Skeletal muscle tissue (tissue), 4 donors: Measurements from ENCODE around the gene CDT1. TPM values are rescaled to one million over a fixed set of nuclear protein-coding genes. Genes with fewer than 3 reads are reported as not detected.

Source experiments
- H3K27ac ChIP-seq: one replicate; pipeline ENCODE4 v1.7.0; 2013; ENCODE audit warnings: mild to moderate bottlenecking, low read depth, low read length, inconsistent platforms
- H3K27me3 ChIP-seq, 3 donors: one replicate each; pipeline ENCODE4 v1.7.0; 2013; ENCODE audit warnings: low read length in 3 of 3; ENCODE audit not compliant: control insufficient read depth in 3 of 3, insufficient read depth in 3 of 3
- H3K36me3 ChIP-seq, 3 donors: one replicate each; pipeline ENCODE4 v1.7.0; 2013; ENCODE audit warnings: low read length in 3 of 3; ENCODE audit not compliant: control insufficient read depth in 3 of 3, insufficient read depth in 3 of 3
- H3K4me1 ChIP-seq, 3 donors: one replicate each; pipeline ENCODE4 v1.7.0; 2013; ENCODE audit warnings: low read length in 3 of 3, mild to moderate bottlenecking in 3 of 3; ENCODE audit not compliant: control insufficient read depth in 3 of 3, insufficient read depth in 3 of 3
- H3K4me3 ChIP-seq, 3 donors: one replicate each; pipeline ENCODE4 v1.7.0; 2013; ENCODE audit warnings: low read length in 3 of 3
- H3K9ac ChIP-seq, 3 donors: one replicate each; pipeline ENCODE4 v1.7.0; 2013; ENCODE audit warnings: low read length in 3 of 3, mild to moderate bottlenecking in 3 of 3, moderate library complexity in 2 of 3, low read depth in 1 of 3
- H3K9me3 ChIP-seq, 3 donors: one replicate each; pipeline ENCODE4 v1.7.0; 2013; ENCODE audit warnings: low read length in 3 of 3; ENCODE audit not compliant: control insufficient read depth in 3 of 3
- total RNA-seq: library from RNA; depleted of rRNA; stranded (reverse); fragments of >200 nt; gene quantifications from one replicate; pipeline ENCODE4 v1.2.3, GENCODE V29; 2014
- donor health status: Osteomylitis.

Gene CDT1
- total RNA-seq, 1 donor from 2014 or later: 6.3 TPM

- Histone ChIP-seq H3K4me3 (no peak overlapping the region), H3K27me3 (peaks cover 0 to 10% (median 6%) of the 10 kb centered on the region in 3 donors), H3K9ac (no peak overlapping the region), H3K4me1 (peaks cover 0 to 8% (median 6%) of the 10 kb centered on the region in 3 donors), H3K9me3 (peaks cover 0 to 8% (median 3%) of the 10 kb centered on the region in 3 donors), H3K36me3 (no peaks in the 10 kb centered on the region), H3K27ac (no peak overlapping the region)
Measured at GRCh38 chr16:88760424-88761142, 43.0 kb upstream of the CDT1 start.

GRCh38 chr16:88761143-88761534, 42.5 kb upstream of the CDT1 start:
- no peak overlapping the region for H3K4me3 ChIP-seq
- H3K9ac ChIP-seq: no peak overlapping the region
- H3K27me3 ChIP-seq: peaks cover 0 to 10% (median 6%) of the 10 kb centered on the region in 3 donors
- H3K9me3 ChIP-seq: peaks cover 0 to 8% (median 3%) of the 10 kb centered on the region in 3 donors
- H3K4me1 ChIP-seq: peaks cover 0 to 8% (median 6%) of the 10 kb centered on the region in 3 donors
- no peaks in the 10 kb centered on the region for H3K36me3 ChIP-seq
- H3K27ac ChIP-seq: no peak overlapping the region

DNA sequence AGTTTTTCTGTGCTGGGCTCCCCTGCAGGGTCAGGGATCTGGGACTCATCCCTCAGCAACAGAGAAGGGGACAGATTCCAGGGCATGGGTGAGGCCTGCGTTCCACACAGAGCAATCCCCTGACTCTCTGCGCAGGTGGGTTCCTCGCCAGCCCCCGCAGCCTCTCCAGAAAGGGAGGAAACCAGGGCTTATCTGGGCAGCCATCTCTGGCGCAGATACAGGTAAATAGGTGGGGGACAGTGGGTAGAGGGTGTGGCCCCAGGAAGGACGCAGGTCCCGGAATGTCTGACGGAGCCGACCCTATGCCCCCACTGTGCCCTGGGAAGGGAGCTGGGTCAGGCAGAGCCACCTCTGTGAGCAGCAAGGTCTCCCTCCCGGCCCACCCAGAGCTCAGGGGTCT, 41.8 kb upstream of the CDT1 start:
- Histone ChIP-seq H3K4me1 (peaks cover 0 to 8% (median 6%) of the 10 kb centered on the region in 3 donors), H3K9ac (no peak overlapping the region), H3K27ac (no peak overlapping the region)

DNA sequence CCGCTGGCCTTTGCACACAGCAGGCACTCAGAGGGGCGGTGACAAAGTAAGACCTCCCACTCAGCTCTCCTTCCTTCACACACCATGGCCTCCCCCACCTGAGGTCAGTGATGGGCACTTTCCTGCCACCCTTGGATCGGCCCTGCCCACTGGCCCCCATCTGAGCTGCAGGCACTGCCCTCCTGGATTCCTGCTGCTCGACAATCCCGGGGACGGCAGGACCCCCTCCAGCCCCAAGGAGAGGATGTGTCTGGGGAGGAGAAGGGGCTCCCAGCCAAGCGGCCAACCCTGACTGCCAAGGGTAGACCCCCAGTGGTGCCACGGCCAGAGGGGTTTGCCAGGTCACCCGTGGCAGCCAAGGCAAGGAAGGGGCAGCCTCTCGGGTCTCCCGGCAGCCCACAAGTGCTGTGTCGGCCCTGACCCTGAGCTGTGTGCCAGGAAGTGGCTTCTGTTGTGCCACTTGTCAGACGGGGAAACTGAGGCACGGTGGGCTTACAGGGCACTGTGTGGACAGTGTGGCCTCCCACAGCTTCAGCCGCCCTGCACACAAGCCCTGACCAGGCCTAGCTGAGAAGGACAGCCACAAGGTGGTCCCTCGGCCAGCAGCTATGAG, 41.2 kb upstream of the CDT1 start:
- H3K36me3 ChIP-seq: no peaks in the 10 kb centered on the region
- no peak overlapping the region for H3K27ac ChIP-seq
- H3K4me1 ChIP-seq: peaks cover 1 to 8% (median 6%) of the 10 kb centered on the region in 3 donors
- H3K9ac ChIP-seq: no peak overlapping the region
- H3K27me3 ChIP-seq: peaks cover 0 to 10% (median 6%) of the 10 kb centered on the region in 3 donors
- H3K9me3 ChIP-seq: peaks cover 0 to 8% (median 3%) of the 10 kb centered on the region in 3 donors
- H3K4me3 ChIP-seq: no peak overlapping the region

More for the DNA sequence above, 41.8 kb upstream of the CDT1 start:
- Histone ChIP-seq H3K4me3 (no peak overlapping the region), H3K36me3 (no peaks in the 10 kb centered on the region), H3K27me3 (peaks cover 0 to 10% (median 6%) of the 10 kb centered on the region in 3 donors), H3K9me3 (peaks cover 0 to 8% (median 3%) of the 10 kb centered on the region in 3 donors)

DNA sequence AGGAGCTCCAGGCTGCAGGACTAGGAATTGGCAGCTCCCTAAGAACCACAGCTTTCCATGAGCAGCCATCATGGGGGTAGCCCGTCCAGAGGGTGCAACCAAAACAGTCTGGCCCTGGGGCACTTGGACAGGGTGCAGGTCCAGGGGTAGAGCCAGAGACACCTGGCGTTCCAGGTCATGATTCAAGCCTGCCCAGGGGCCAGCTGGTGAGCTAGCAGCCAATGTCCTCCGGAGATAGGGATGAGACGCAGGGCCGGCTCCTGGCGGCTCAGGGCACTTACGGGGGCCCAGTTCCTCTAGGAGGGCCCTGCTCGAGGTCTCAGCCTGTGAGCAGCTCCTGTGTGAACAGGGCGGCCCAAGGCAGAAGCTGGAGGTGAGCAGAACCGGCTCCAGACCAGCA, 40.6 kb upstream of the CDT1 start:
- Histone ChIP-seq H3K36me3 (no peaks in the 10 kb centered on the region), H3K27me3 (peaks cover 0 to 9% (median 8%) of the 10 kb centered on the region in 3 donors), H3K4me1 (peaks cover 5 to 12% (median 10%) of the 10 kb centered on the region in 3 donors), H3K9me3 (peaks cover 0 to 8% (median 3%) of the 10 kb centered on the region in 3 donors), H3K27ac (no peak overlapping the region), H3K4me3 (no peak overlapping the region), H3K9ac (no peak overlapping the region)

DNA sequence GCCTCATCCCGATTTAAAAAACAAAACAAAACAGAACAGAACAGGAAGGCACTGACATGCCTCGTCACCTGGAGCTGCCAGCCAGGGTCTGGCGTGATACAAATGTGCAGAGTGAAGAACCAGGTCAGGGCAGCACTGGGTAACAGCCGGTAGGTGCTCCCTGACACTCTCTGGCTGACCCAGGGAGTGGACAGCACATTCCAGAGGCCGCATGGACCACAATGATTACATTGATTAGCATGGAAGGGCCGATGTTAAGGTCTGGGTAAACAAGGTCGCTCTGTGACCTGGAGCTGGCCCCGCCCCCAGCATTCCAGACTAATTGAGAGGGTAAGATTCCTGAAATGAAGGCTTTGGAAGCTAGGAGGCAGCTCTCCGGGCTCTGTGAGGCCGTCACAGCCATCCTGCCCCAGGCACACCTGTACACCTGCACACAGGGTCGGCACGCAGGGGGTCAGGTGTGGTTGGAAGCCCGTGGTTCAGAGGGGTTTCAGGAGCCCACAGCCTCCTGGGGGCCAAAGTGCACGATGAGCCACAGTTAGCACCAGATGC, 40.0 kb upstream of the CDT1 start:
- H3K9ac ChIP-seq: peak overlapping the region in 1 of 3 donors; percentile 23
- H3K36me3 ChIP-seq: no peaks in the 10 kb centered on the region
- H3K4me1 ChIP-seq: peaks cover 7 to 19% (median 15%) of the 10 kb centered on the region in 3 donors
- no peak overlapping the region for H3K27ac ChIP-seq
- H3K9me3 ChIP-seq: peaks cover 0 to 4% (median 0%) of the 10 kb centered on the region in 3 donors
- peaks cover 0 to 10% (median 6%) of the 10 kb centered on the region in 3 donors for H3K27me3 ChIP-seq
- H3K4me3 ChIP-seq: no peak overlapping the region

GRCh38 chr16:88764080-88764479, 39.5 kb upstream of the CDT1 start:
- Histone ChIP-seq H3K4me1 (peaks cover 10 to 21% (median 19%) of the 10 kb centered on the region in 3 donors), H3K27me3 (peaks cover 0 to 14% (median 8%) of the 10 kb centered on the region in 3 donors), H3K4me3 (no peak overlapping the region), H3K36me3 (no peaks in the 10 kb centered on the region), H3K9ac (no peak overlapping the region), H3K27ac (no peak overlapping the region), H3K9me3 (no peaks in the 10 kb centered on the region)

GRCh38 chr16:88764913-88765349, 38.7 kb upstream of the CDT1 start:
- Histone ChIP-seq H3K9ac (no peak overlapping the region), H3K36me3 (no peaks in the 10 kb centered on the region), H3K9me3 (no peaks in the 10 kb centered on the region), H3K27ac (no peak overlapping the region), H3K4me1 (peaks cover 13 to 21% (median 21%) of the 10 kb centered on the region in 3 donors), H3K27me3 (peaks cover 0 to 14% (median 8%) of the 10 kb centered on the region in 3 donors), H3K4me3 (no peak overlapping the region)

DNA sequence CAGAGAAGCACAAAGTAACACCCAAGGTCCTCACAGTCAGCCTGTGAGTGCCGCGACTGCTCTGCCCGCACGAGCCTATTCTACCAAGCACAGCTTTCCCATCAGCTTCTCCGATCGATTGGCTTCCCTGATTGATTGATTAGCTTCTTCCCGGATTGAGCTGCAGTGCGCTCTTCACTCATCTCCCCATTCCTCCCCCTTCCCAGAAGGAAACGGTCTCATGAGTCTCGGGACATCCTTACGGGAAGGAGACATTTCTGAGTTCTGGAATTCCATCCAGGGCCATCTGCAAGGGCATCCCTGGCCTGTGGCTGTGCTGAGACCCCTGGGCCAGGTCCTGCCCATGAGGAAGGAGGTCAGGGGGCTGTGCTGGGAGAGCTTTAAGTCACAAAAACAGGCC, 36.6 kb upstream of the CDT1 start:
- H3K9ac ChIP-seq: no peak overlapping the region
- no peaks in the 10 kb centered on the region for H3K9me3 ChIP-seq
- H3K4me1 ChIP-seq: peaks cover 28 to 34% (median 34%) of the 10 kb centered on the region in 3 donors
- H3K27me3 ChIP-seq: peaks cover 0 to 23% (median 12%) of the 10 kb centered on the region in 3 donors
- no peak overlapping the region for H3K27ac ChIP-seq
- no peak overlapping the region for H3K4me3 ChIP-seq
- no peaks in the 10 kb centered on the region for H3K36me3 ChIP-seq
